Esophagus squamous epithelium (tissue), 4 donors: ENCODE data around the gene TNRC6A.

ENCODE experiments used
- CTCF ChIP-seq, 6 experiments: fragments of 450-650 bp in 4 of 6; fragments of 200-600 bp in 2 of 6; sonication (generic) in 2 of 6; IDR thresholded peaks; one replicate each; pipeline ENCODE4 v1.5.1; 2016 to 2019; ENCODE audit warnings: antibody characterized with exemption in 6 of 6, mild to moderate bottlenecking in 4 of 6, moderate library complexity in 4 of 6
- POLR2A ChIP-seq, 4 donors: fragments of 450-650 bp; IDR thresholded peaks; one replicate each; pipeline ENCODE4 v1.6.1; 2017; ENCODE audit warnings: antibody characterized with exemption in 4 of 4, mild to moderate bottlenecking in 4 of 4, moderate library complexity in 3 of 4

DNA sequence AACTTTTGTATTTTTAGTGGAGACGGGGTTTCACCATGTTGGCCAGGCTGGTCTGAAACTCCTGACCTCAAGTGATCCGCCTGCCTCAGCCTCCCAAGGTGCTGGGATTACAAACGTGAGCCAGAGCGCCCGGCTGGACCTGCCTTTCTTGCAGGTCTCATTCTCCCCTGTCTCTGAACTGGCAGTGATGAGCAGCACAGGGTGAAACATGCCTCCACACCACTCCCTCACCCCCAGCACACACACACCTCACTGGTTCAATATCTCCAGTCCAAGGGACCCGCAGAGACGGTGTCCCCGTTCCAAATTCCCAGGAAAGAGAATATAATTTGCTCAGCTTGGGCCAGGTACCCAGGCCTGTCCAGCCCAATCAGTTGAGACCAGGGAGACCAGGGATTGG is 139.6 kb downstream of the TNRC6A start:
- TF ChIP-seq POLR2A (IDR thresholded peaks at IDR 0.05) = no peak
- no peak for TF ChIP-seq CTCF (IDR thresholded peaks at IDR 0.05)
